GM12878 (cell line): Measurements from ENCODE around the gene ZDHHC22. TPM values are rescaled to one million over a fixed set of nuclear protein-coding genes. Genes with fewer than 3 reads are reported as not detected.

Experiments used
- BACH1 ChIP-seq: fragments of 450-650 bp; IDR thresholded peaks from 2 replicates; pipeline ENCODE4 v1.6.1; 2017; ENCODE audit warnings: mild to moderate bottlenecking, borderline replicate concordance
- CBFB ChIP-seq: IDR thresholded peaks from 2 replicates; pipeline ENCODE4 v1.6.1; 2016; ENCODE audit warnings: antibody characterized with exemption, low read depth
- CHD2 ChIP-seq: IDR thresholded peaks from 2 replicates; pipeline ENCODE4 v1.6.1; 2011; ENCODE audit warnings: low read depth, low read length, improper control_type of control experiment, borderline replicate concordance
- EP300 ChIP-seq, 2 experiments: fragments of 150-350 bp in 1 of 2; IDR thresholded peaks; 2 replicates each; pipeline ENCODE4 v1.6.1; 2011 to 2012; ENCODE audit warnings: low read depth in 2 of 2, low read length in 2 of 2, borderline replicate concordance in 1 of 2, improper control_type of control experiment in 1 of 2, inconsistent platforms in 1 of 2; ENCODE audit not compliant: control insufficient read depth in 1 of 2
- FOS ChIP-seq: IDR thresholded peaks from 3 replicates; pipeline ENCODE4 v1.6.1; 2011; ENCODE audit warnings: borderline replicate concordance; ENCODE audit not compliant: insufficient read length; ENCODE audit errors: extremely low read depth
- HCFC1 ChIP-seq: fragments of 150-350 bp; IDR thresholded peaks from 2 replicates; pipeline ENCODE4 v1.6.1; 2014; ENCODE audit warnings: low read length
- NFIC ChIP-seq: IDR thresholded peaks from 2 replicates; pipeline ENCODE4 v1.6.1; 2012; ENCODE audit warnings: low read depth, mild to moderate bottlenecking, inconsistent platforms, low read length, moderate library complexity
- RAD51 ChIP-seq: fragments of 450-650 bp; IDR thresholded peaks from 2 replicates; pipeline ENCODE4 v1.6.1; 2016; ENCODE audit warnings: moderate library complexity, mild to moderate bottlenecking, inconsistent platforms
- TCF12 ChIP-seq: IDR thresholded peaks from 2 replicates; pipeline ENCODE4 v1.6.1; 2011; ENCODE audit warnings: low read depth, mild to moderate bottlenecking, low read length
- TCF3 ChIP-seq: IDR thresholded peaks from 2 replicates; pipeline ENCODE4 v1.6.1; 2012; ENCODE audit warnings: low read depth, mild to moderate bottlenecking, low read length, borderline replicate concordance; ENCODE audit not compliant: insufficient read depth
- ZSCAN29 ChIP-seq: fragments of 450-650 bp; IDR thresholded peaks from 2 replicates; pipeline ENCODE4 v1.6.1; 2017; ENCODE audit warnings: mild to moderate bottlenecking, moderate library complexity
- polyA plus RNA-seq, 11 experiments: library from polyadenylated mRNA; depleted of rRNA in 4 of 11; unstranded in 6 of 11; stranded (reverse) in 5 of 11; fragments of >200 nt; fragmentation: Nextera tagmentation in 4 of 11; fragmentation: Illumina TruSeq in 1 of 11; extraction: Ambion mirVana in 4 of 11; extraction: Trizol in 1 of 11; gene quantifications; 1 replicate in 1 of 11; 2 replicates in 10 of 11; pipeline versions ENCODE4 v1.2.1 to v1.2.3, GENCODE V29; 2011 to 2016; ENCODE audit warnings: inconsistent platforms in 2 of 11, missing spikeins in 2 of 11, low read depth in 1 of 11
- total RNA-seq, 4 experiments: library from RNA; depleted of rRNA in 3 of 4; stranded (reverse); fragments of >200 nt in 3 of 4; fragmentation: Illumina TruSeq in 1 of 4; extraction: Trizol in 1 of 4; gene quantifications; 2 replicates each; pipeline versions ENCODE4 v1.2.1 to v1.2.3, GENCODE V29; 2013 to 2021
- TF ChIP-seq, protein P1 (sequence below): IDR thresholded peaks from 2 replicates; pipeline ENCODE4 v1.6.1; 2012; ENCODE audit warnings: low read depth, low read length, improper control_type of control experiment
- TF ChIP-seq, protein P2 (sequence below): fragments of 450-650 bp; IDR thresholded peaks from 2 replicates; pipeline ENCODE4 v1.6.1; 2017; ENCODE audit warnings: mild to moderate bottlenecking, low read depth, inconsistent platforms; ENCODE audit not compliant: poor library complexity, severe bottlenecking

The ZDHHC22 gene
- total and polyA plus RNA-seq, 10 of the 15 experiments (the other 5 are each of a cell fraction or from before 2014, with no cell fraction given): 0.06 TPM; not detected in 9

DNA sequence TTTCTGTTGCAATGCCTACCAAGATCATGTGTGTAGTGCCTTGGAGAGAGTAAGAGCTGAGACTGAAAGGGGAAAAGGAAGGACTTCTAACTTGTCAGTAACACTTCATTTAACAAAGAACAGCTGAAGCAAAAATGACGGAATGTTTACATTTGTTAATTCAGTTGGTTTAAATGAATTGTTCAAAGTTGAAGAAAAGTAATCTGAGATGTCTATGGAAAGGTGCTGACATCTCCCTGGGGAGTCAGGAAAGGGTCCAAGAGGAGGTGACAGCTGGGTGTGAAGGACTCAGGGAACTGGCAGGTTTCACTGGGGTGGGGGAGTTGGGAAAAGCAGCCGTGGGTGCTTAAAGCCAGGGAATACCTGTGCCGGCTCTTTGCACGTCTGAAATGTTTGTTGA is 47.9 kb upstream of the ZDHHC22 start (continued):
- TF ChIP-seq FOS: no peak
- no peak for TF ChIP-seq CHD2
- no peak for TF ChIP-seq NFIC
- TF ChIP-seq, protein P1, sequence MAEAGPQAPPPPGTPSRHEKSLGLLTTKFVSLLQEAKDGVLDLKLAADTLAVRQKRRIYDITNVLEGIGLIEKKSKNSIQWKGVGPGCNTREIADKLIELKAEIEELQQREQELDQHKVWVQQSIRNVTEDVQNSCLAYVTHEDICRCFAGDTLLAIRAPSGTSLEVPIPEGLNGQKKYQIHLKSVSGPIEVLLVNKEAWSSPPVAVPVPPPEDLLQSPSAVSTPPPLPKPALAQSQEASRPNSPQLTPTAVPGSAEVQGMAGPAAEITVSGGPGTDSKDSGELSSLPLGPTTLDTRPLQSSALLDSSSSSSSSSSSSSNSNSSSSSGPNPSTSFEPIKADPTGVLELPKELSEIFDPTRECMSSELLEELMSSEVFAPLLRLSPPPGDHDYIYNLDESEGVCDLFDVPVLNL: no peak
- no peak for TF ChIP-seq TCF3
- no peak for TF ChIP-seq CBFB
- no peak for TF ChIP-seq EP300 (IDR thresholded peaks at IDR 0.05; ENCODE audit: borderline replicate concordance in 1 of 2, control insufficient read depth in 1 of 2, low read depth in 2 of 2, low read length in 2 of 2)
- no peak for TF ChIP-seq RAD51
- TF ChIP-seq, protein P2, sequence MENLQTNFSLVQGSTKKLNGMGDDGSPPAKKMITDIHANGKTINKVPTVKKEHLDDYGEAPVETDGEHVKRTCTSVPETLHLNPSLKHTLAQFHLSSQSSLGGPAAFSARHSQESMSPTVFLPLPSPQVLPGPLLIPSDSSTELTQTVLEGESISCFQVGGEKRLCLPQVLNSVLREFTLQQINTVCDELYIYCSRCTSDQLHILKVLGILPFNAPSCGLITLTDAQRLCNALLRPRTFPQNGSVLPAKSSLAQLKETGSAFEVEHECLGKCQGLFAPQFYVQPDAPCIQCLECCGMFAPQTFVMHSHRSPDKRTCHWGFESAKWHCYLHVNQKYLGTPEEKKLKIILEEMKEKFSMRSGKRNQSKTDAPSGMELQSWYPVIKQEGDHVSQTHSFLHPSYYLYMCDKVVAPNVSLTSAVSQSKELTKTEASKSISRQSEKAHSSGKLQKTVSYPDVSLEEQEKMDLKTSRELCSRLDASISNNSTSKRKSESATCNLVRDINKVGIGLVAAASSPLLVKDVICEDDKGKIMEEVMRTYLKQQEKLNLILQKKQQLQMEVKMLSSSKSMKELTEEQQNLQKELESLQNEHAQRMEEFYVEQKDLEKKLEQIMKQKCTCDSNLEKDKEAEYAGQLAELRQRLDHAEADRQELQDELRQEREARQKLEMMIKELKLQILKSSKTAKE: no peak
- no peak for TF ChIP-seq BACH1
- no peak for TF ChIP-seq TCF12
- TF ChIP-seq ZSCAN29: no peak
- TF ChIP-seq HCFC1: no peak
